GM19395 (cell line): ENCODE data around the gene GNG12.

Experiments used
- ATAC-seq: cut with Tn5 transposase; IDR thresholded peaks from one replicate; pipeline ENCODE4 v1.9.1; 2021; ENCODE audit warnings: mild to moderate bottlenecking, moderate library complexity; ENCODE audit not compliant: unreplicated experiment

The GNG12 gene

DNA sequence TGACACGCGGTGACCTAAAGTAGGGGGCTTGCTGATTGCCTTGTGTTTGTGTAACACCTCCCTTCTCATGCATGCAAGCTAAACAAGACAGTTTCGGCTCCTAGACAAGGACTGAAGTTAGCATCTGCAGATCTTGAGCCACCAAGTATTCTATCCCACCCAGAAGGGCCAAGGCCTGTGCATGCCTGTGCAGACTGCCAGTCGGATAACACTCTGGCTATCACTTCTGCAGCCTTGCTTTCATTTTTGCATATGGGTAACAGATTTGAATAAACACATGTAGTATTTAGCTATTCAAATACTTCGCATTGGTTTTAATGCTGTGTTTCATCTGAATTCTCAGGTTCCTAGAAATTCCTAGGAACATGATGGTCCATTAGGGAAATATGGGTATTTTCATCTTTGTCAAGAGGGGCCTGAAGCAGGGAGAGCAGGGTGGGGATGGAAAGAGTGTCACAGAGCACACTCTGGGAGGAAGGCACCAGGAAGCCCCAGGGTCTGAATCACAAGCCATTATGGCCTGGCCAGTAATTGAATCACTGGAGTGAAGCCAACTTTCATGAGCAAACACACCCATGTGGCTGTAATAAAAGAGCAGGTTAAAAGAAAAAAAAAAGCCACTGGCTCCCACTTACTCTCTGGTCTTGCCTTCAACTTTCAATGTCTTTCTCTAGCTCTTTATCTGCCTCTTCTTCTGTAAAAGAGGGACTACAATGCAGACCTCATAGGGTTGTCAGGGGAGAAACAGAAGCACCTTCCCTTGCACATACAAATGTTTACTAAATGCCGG is 120.0 kb downstream of the GNG12 start:
- ATAC-seq = no peak

DNA sequence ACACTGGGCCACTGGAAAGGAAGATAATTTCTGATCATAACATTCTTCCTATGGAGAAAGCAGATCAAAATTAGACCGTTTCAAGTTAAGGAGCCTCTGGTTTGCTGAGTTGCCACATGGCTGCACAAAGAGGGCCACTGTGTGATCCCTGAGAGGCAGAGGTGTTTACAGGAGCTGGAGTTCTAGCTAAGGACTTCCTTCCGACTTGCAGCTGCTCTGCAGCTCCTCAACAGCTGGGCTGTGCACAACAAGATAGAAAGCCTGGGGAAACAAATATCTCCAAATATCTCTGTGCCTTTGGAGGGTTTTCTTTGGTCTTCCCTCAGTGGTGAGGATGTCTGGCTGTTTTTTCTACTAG is 121.4 kb downstream of the GNG12 start:
- no peak for ATAC-seq

DNA sequence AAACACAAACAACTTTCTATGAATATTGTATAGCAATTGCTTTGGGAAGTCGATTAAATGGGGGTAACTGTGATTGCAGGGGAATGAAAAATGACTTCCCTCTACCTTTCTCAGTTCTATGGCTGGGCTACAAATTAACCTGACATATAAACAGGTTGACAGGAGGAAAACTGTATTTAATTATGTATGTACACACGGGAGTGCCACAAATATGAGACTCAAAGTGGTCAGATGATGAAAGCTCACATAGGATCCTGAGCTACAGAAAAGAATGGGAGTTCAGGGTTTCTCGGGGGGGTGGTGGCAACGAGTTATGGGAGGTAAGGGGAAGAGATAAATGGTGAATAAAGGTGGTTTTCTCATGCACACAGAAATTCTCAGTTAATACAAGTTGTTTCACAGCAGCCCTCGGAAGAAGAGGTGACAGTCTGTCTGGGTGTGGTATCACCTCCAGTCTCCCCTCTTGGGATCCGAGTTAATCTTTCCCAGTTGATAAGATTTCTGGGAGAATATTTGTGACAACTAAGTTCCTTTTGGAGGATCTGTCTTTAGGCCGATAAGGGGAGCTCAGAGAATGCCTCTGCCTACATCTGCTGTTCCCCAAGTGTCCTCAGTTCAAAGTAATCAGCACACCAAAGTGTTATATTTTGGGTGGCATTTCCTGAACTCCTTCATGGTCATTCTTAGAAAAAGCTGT is 122.0 kb downstream of the GNG12 start:
- ATAC-seq = no peak

DNA sequence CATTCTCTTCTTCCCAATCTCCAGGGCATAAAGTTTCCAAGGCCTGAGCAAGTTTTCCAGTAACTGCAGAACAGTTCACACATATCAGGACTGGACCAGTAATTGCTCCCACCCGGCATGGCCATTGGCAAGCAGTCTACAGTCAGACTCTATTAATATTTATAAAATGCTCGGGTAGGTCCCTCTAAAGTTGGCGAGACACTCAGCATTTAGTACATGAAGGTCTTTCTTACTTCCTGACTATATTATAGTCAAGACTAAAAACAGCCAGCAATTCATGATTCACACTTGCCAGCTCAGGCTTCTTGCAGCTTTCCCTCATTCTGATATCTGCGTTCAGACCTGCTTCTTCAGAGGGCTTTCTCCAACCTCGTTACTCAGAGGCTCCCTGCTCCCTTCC is 122.8 kb downstream of the GNG12 start:
- no peak for ATAC-seq

DNA sequence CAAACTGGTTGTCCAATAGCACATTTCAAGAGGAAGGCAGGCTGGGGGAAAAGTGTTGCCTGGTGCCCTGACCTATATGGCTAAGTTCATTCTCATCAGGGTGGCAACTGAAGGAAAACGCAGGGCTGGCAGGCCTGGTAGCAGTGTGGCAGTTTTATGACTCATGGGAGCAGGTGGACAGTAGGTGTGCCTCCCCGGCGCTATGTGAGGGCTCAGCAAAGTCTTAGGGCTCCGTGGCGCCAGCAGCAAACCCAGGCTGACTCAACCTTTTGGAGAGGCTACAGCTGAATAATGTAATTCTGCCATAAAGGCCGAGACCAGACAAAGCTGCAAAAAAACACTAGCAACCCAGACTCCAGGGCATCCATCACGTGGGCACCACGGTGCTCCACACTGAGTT is 124.7 kb downstream of the GNG12 start:
- ATAC-seq = no peak

DNA sequence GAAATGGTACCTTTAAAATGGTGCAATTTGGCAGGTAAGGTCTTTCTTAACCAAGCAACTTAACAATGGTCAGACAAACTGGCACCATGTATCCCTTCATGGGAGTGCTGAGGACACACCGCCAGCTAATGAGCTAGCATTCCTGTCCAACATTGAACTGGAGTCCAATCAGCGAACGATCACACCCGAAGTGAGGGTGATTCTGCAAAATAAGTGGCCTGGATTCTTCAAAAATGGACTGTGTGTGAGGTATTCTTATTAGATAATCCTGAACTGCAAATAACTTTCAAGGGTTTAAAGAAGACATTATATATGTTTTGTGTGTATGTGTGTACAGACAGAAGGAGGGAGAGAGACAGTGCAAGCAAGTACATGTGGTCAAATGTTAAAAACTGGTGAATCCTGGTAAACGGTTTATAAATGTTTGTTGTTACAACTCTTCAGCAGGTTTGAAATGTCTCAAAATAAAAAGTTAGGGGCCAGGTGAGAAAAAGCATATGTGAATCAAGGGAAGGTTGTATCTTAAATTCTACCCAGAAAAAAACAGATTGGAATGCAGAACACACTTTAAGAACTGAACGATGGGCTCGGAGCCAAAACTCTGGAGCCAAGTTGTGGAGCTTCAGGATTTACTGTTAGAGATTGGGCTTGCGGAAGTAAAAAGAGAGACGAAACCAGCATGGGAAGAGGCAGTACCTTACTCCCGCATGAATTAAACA is 127.4 kb downstream of the GNG12 start:
- ATAC-seq = no peak

DNA sequence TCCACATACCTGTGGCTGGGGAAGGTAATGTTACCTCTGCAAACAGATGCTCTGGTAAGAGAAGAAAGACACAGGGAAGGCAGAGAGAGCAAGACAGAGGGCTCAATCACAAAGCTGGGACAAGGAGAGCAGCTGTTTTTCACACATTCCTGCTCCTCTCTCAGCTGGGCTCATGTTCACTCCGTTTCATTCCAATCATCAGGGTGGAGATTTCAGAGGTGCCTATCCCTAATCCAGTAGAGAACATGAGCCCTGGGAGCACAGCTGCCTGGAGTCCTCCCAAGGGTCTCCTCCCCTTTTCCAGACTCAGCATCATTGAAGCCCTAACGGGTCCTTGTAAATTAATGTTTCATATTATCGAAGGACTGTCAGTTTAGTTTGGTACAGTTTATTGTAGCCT is 128.9 kb downstream of the GNG12 start:
- no peak for ATAC-seq

DNA sequence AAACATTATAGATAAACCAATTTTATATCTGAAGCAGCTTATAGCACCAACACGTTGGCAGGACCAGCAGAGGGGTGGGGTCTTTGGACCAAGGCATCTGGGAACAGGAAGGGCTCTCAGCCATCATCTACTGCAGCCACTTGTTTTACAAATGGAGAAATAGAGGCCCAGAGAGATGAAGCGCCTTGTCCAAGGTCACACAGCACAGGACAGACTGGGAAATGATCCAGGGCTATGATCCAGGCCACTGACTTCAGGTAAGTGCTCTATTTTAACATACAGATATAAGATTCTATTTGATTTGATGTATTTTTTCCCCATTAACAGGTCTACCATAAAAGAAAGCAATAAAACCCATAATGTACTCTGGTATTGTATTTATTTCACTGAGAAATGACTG is 131.4 kb downstream of the GNG12 start:
- ATAC-seq = no peak

DNA sequence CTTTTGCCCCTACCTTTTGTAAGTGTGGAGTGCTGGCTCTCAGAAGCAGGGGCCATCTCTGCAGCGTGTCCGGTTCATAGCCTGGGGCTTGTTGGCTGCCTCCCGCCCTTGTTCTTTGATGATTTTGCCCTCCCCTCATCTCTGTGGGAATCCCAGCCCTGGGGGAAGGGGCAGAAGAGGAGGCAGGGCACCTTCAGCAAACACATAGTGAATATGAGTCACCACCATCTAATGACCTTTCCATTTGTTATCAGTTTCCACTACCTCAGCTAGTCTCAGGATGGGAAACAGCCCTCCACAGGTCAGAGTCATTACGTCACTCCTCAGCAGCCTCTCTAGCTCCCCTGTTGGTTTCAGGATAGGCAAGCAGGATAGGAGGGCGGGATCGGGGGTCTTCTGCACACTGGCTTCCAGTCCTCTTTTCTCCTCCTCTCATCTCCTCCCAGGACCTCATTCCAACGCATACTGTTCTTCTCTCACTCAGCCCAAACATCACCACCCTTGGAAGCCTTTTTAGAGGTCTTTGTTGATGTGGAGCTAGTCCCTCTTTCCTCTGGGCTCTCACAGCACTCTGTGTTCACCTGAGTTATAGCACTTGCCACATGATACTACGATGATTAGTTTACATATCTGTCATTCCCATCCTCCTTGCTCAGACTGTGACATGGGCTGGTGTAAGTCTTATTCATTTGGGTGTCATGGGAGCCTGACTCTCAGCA is 132.4 kb downstream of the GNG12 start:
- no peak for ATAC-seq

DNA sequence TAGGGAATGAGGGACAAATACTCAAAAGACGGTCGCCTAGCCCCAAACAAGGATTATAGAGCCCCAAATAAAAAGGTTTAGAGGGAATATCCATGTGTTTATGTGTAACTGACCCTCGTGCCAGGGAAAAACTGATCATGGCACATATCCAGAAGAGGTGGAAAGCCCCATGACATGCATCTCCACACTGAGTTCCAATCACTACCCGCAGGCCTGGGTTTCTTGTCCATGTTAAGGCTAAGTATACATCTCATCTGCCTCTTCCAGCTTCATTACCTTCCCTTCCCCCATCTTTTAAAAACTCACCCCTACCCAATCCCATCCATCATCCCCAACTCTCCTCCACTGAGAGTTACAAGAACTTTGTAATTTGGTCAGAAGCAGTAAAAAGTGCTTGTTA is 133.0 kb downstream of the GNG12 start:
- no peak for ATAC-seq

DNA sequence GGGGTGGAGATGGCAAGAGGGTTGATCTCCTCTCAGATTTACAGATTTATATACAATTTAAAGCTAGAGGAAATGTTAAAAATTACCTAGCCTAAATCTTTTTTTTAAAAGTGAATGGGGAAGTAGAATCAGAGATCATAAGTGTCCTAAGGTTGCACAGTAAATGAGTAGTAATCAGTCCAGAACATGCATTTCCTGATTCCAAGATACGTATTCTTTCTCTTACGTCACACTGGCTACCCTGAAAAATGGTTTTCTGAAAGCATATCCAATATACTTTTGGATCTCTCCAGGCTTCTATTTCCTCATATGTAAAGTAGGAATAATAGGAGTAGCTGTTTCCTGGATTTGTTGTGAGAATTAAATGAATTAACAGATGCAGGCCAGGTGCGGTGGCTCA is 136.6 kb downstream of the GNG12 start:
- ATAC-seq = no peak

DNA sequence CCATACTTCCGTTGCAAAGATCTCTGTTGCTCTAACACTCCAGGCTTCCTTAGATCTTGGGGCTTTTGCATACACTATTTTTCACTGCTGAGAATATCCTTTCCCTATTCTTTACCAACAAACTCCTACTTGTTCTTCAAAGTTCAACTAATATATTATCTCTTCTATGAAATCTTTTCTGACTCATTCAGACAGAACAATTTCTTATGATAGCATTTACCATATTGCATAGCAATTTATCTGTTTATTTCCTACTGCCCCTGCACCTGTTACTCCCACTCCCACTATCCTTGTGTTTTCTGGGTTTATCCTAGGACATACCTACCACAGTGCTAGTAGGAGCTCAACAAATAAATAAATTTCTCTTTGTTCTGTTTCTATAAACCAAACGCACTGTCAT is 137.3 kb downstream of the GNG12 start:
- ATAC-seq = no peak

DNA sequence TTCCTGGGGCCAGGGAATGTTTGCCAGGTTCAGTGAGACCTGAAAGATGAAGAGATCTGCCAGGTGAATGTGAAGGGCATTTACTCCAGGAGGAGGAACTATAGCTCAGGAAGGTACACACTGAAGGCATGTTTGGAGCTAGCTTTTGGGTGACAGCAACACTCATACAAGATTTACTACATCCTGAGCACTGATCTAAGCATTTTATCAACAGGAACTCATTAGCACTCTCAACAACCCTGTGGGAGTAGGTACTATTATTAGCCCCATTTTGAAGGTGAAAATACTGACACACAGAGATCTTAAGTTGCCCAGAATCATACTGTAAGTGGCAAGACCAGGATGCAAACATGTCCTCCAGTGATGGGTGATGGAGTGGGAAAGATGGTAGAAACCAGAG is 141.6 kb downstream of the GNG12 start:
- no peak for ATAC-seq

DNA sequence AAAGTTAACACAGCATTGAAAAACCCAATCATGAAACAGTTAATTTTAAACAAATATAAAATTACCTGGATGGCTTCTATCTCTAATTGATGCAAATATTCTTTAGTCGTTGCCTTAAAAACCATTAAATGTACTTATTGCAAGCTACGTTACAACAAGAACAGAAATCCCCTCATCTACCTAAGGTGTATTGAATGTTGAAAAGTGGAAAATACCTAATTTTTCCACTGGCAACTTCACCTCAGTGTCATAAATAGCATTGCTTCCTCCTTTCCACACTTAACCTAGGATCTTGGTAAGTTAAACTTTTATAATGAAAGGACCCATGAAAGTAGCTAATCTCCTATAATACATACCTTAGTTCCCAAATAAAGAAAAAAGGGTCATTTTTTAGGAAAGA is 142.9 kb downstream of the GNG12 start:
- no peak for ATAC-seq

DNA sequence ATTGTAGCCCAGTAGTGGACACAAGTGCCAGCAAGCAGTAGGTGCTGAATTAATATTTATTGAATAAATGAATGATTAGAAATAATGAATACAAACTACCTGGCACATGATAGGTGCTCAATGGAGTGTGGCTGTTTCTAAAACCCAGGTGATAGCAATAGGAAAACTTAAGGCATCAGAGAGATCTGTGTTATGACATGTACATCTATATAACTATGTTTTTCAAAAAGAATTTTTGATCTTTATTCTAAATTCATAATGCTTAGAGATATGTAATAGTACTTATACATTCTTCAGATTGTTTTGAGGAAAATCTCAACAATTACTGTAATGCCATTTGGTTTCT is 143.3 kb downstream of the GNG12 start:
- no peak for ATAC-seq

DNA sequence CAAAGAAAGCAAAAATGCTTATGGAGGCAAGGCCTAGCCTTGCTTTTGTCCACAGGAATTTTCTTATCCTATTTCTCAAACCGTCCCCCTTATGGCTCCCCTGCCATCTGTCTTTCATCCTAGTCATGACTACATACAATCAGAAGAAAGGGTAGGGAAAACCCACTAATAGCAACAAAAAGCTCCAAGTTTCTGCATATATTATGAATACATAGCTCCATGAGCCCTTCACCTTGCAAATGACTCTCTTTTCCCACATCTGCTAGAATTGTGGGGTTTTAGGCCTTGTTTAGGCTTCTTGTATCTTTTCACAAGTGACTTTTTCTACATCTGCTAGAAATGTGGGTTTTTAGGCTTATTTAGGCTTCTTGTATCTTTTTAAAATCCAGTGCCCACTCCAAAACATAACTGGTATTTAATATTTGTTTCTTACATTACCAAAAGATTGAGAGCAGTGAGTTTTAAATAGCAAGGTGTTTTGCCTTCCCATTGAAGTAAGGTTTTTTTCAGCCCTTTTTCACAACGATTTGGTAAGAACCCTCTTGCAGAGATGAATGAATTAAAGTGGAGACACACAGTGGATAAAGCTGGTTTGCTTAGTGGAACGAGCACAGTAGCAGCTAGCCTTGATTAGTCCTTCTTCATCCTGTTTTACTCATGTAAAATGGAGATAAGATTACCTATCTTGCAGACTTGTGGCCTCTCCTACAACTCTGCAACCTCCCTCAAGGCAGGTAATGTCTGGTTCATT is 143.8 kb downstream of the GNG12 start:
- ATAC-seq = no peak

DNA sequence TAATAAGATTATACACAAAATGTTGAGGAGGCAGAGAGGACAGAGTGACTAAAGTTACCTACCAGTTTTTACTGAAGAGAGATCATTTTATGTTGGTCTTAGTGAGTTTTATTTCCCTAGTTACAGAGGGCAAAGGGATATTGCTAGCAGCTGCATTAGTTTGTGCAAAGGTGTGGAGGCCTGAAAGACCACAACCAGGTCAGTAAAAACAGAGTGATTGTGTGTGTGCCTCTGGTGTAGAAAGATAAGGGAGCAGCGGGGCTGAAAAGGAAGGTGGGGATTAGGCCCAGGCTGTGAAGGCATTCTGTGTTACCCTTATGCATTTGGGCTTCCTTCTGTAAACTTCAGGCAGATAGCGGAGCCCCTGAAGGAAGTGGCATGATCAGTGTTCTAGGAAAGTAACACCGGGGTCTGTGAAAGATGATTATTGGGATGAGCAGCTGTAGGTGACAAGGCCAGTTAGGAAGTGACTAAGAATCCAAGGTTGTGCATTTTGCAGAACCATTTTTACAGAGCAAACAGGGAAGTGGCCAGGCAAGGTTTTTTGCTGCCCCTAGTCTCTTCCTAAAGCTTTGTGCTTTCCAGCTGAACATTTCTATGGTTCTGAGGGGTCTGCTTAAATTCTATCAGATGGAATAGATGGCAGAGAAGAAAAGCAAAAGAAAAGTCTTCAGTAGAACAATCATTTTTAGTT is 144.6 kb downstream of the GNG12 start:
- ATAC-seq = no peak

DNA sequence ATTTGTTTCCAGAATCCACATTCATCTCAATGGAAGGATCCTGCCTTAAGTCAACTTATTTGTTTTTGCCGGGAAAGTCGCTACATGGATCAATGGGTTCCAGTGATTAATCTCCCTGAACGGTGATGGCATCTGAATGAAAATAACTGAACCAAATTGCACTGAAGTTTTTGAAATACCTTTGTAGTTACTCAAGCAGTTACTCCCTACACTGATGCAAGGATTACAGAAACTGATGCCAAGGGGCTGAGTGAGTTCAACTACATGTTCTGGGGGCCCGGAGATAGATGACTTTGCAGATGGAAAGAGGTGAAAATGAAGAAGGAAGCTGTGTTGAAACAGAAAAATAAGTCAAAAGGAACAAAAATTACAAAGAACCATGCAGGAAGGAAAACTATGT is 145.6 kb downstream of the GNG12 start:
- no peak for ATAC-seq

DNA sequence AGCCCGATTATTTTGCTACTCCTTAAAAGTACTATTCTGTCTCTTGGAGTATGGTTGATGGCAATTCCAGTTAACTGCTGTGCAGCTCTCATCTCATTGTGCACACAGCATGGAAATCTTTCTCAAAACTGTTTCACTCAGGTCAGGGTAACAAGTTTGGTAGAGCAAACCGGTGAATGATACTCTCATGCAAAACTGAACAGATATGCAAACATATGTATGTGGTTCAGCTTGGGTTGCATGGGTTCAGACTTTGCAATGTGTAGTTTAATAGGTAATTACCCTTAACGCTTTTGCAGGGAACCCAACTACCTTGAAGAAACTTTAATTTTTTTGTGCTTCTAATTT is 146.1 kb downstream of the GNG12 start:
- peak; percentile 8 for ATAC-seq
